B cell (primary cell): Measurements from ENCODE around the gene TGFBI. TPM values are rescaled to one million over a fixed set of nuclear protein-coding genes. Genes with fewer than 3 reads are reported as not detected.

Experiments used
- ATAC-seq: fragments of 200-7000 bp; cut with Tn5 transposase; one replicate; pipeline ENCODE4 v1.10.0; 2021; ENCODE audit warnings: low read depth, mild to moderate bottlenecking, moderate number of reproducible peaks, moderate library complexity
- CTCF ChIA-PET: fragments of 350-600 bp; sonication (Branson Sonifier 250); formaldehyde crosslinking; loops from one replicate; lab custom pipeline; 2021; ENCODE audit warnings: antibody characterized with exemption, inconsistent platforms; lab: Charles Lee
- POLR2A ChIA-PET: fragments of 350-600 bp; sonication (Branson Sonifier 250); formaldehyde crosslinking; loops from one replicate; lab custom pipeline; 2021; ENCODE audit warnings: antibody characterized with exemption; lab: Charles Lee
- DNase-seq: peaks from one replicate; pipeline ENCODE4 v3.0.0; 2013
- H2AFZ ChIP-seq: 2 replicates; pipeline ENCODE4 v1.6.1; 2012; ENCODE audit warnings: mild to moderate bottlenecking, low read depth, low read length; ENCODE audit not compliant: insufficient read depth, poor library complexity, severe bottlenecking
- H3K27ac ChIP-seq, 2 donors: 1 replicate in 1 of 2; 2 replicates in 1 of 2; pipeline ENCODE4 v1.5.1; 2012 to 2013; ENCODE audit warnings: low read length in 2 of 2, mild to moderate bottlenecking in 2 of 2, moderate library complexity in 1 of 2
- H3K27me3 ChIP-seq, 4 experiments: fragments of 200-600 bp in 1 of 4; sonication (generic) in 1 of 4; replicated peaks in 1 of 4; 1 replicate in 2 of 4; 2 replicates in 2 of 4; pipeline versions ENCODE4 v1.6.1 to v1.7.0; 2013 to 2016; ENCODE audit warnings: low read length in 3 of 4, mild to moderate bottlenecking in 2 of 4, mixed read lengths in 1 of 4, moderate library complexity in 1 of 4; ENCODE audit not compliant: insufficient read depth in 4 of 4, control insufficient read depth in 3 of 4; ENCODE audit errors: control extremely low read depth in 1 of 4
- H3K36me3 ChIP-seq, 2 experiments: replicated peaks in 1 of 2; 1 replicate in 1 of 2; 2 replicates in 1 of 2; pipeline versions ENCODE4 v1.6.1 to v1.7.1; 2013; ENCODE audit warnings: low read length in 1 of 2; ENCODE audit not compliant: insufficient read depth in 2 of 2, control insufficient read depth in 1 of 2; ENCODE audit errors: control extremely low read depth in 1 of 2, extremely low read depth in 1 of 2
- H3K4me1 ChIP-seq, 2 donors: fragments of 200-600 bp in 1 of 2; sonication (generic) in 1 of 2; 1 replicate in 1 of 2; 2 replicates in 1 of 2; pipeline versions ENCODE4 v1.5.1 to v1.6.1; 2013 to 2017; ENCODE audit warnings: low read length in 2 of 2; ENCODE audit not compliant: control insufficient read depth in 2 of 2, insufficient read depth in 2 of 2
- H3K4me2 ChIP-seq: replicated peaks from 2 replicates; pipeline ENCODE3; 2012; ENCODE audit warnings: mild to moderate bottlenecking, low read depth, low read length; ENCODE audit not compliant: poor library complexity, severe bottlenecking
- H3K4me3 ChIP-seq, 5 experiments: fragments of 200-600 bp in 1 of 5; sonication (generic) in 1 of 5; 1 replicate in 3 of 5; 2 replicates in 2 of 5; pipeline versions ENCODE4 v1.5.1 to v1.7.0; 2011 to 2016; ENCODE audit warnings: low read length in 4 of 5, mild to moderate bottlenecking in 4 of 5, low read depth in 2 of 5, control low read depth in 1 of 5, moderate library complexity in 1 of 5; ENCODE audit not compliant: insufficient read depth in 1 of 5; ENCODE audit errors: control extremely low read depth in 1 of 5, extremely low read depth in 1 of 5
- H3K79me2 ChIP-seq: fragments of 200-600 bp; sonication (generic); one replicate; pipeline ENCODE4 v1.6.0; 2016; ENCODE audit warnings: low read length; ENCODE audit not compliant: control insufficient read depth, insufficient read depth
- H3K9ac ChIP-seq: fragments of 200-600 bp; sonication (generic); 2 replicates; pipeline ENCODE4 v1.6.1; 2017; ENCODE audit warnings: mild to moderate bottlenecking, low read length, moderate library complexity
- H3K9me3 ChIP-seq, 3 donors: one replicate each; pipeline versions ENCODE4 v1.6.1 to v1.7.1; 2013; ENCODE audit warnings: low read length in 2 of 3; ENCODE audit not compliant: control insufficient read depth in 2 of 3, insufficient read depth in 1 of 3; ENCODE audit errors: control extremely low read depth in 1 of 3
- H4K20me1 ChIP-seq: 2 replicates; pipeline ENCODE4 v1.6.0; 2012; ENCODE audit warnings: mild to moderate bottlenecking, low read length; ENCODE audit not compliant: insufficient read depth, control insufficient read depth, poor library complexity, severe bottlenecking
- H3K27ac Mint-ChIP-seq: one replicate; pipeline ENCODE4 v1.8.0; 2021; ENCODE audit warnings: mixed read lengths
- H3K27me3 Mint-ChIP-seq: one replicate; pipeline ENCODE4 v1.8.0; 2021; ENCODE audit warnings: mixed read lengths
- H3K4me1 Mint-ChIP-seq: one replicate; pipeline ENCODE4 v1.8.0; 2021; ENCODE audit warnings: mixed read lengths
- H3K4me3 Mint-ChIP-seq: one replicate; pipeline ENCODE4 v1.8.0; 2021; ENCODE audit warnings: mixed read lengths
- H3K9me3 Mint-ChIP-seq: one replicate; pipeline ENCODE4 v1.8.0; 2022; ENCODE audit warnings: mixed read lengths; ENCODE audit not compliant: insufficient read depth
- EZH2 ChIP-seq: IDR thresholded peaks from 2 replicates; pipeline ENCODE4 v1.6.1; 2012; ENCODE audit warnings: borderline replicate concordance, low read depth, mild to moderate bottlenecking, moderate library complexity, low read length; ENCODE audit not compliant: insufficient read depth, poor library complexity, severe bottlenecking
- WGBS: methylation state at CpG from one replicate; pipeline ENCODE4 v1.1.5; 2013; ENCODE audit warnings: missing lambda C conversion rate; ENCODE audit not compliant: insufficient coverage; 5-methylcytosine and 5-hydroxymethylcytosine counted together
- intact Hi-C: fragments of 100-400 bp; cut with micrococcal nuclease; formaldehyde crosslinking; loops from one replicate; pipeline ENCODE4 v1.10.0; 2022
- polyA plus RNA-seq: library from polyadenylated mRNA; depleted of rRNA; stranded (reverse); fragments of >200 nt; gene quantifications from 2 replicates; pipeline ENCODE4 v1.2.3, GENCODE V29; 2012
- total RNA-seq, 2 donors: library from RNA; stranded (reverse); fragments of 120-200 nt in 1 of 2; gene quantifications; 1 replicate in 1 of 2; 2 replicates in 1 of 2; pipeline versions ENCODE4 v1.2.3 to v1.2.4, GENCODE V29; 2013 to 2022
- TF ChIP-seq, protein P1 (sequence below): fragments of 200-600 bp; IDR thresholded peaks from one replicate; pipeline ENCODE4 v1.8.0; 2022; ENCODE audit warnings: antibody characterized with exemption, mild to moderate bottlenecking

Gene TGFBI
- total and polyA plus RNA-seq, 2 donors (not counting 1 experiment from before 2014, with no cell fraction given): 3.7 to 4.5 TPM

GRCh38 chr5:136015003-136015375, 13.8 kb upstream of the TGFBI start:
- Histone ChIP-seq H3K4me1 (no peaks in the 10 kb centered on the region), H3K4me3 (no peak overlapping the region), H2AFZ (no peak overlapping the region), H3K27me3 (peaks cover 0 to 3% (median under 1%) of the 10 kb centered on the region in 4 experiments), H3K36me3 (no peaks in the 10 kb centered on the region), H3K79me2 (no peaks in the 10 kb centered on the region), H3K27ac (no peak overlapping the region), H3K4me2 (no peak overlapping the region), H3K9me3 (no peaks in the 10 kb centered on the region), H4K20me1 (no peaks in the 10 kb centered on the region), H3K9ac (no peak overlapping the region)
- no peaks in the 10 kb centered on the region for H3K4me1 Mint-ChIP-seq
- ChIA-PET CTCF (no interaction called here), POLR2A (no interaction called here)
- intact Hi-C loops: no loop called here
- WGBS: 100% methylated on average over 3 of the region's 6 CpGs
- no peak overlapping the region for H3K27ac Mint-ChIP-seq
- peaks cover 34% of the 10 kb centered on the region for H3K27me3 Mint-ChIP-seq
- DNase-seq (no peak), ATAC-seq (no peak)
- no peak for TF ChIP-seq EZH2
- TF ChIP-seq, protein P1, sequence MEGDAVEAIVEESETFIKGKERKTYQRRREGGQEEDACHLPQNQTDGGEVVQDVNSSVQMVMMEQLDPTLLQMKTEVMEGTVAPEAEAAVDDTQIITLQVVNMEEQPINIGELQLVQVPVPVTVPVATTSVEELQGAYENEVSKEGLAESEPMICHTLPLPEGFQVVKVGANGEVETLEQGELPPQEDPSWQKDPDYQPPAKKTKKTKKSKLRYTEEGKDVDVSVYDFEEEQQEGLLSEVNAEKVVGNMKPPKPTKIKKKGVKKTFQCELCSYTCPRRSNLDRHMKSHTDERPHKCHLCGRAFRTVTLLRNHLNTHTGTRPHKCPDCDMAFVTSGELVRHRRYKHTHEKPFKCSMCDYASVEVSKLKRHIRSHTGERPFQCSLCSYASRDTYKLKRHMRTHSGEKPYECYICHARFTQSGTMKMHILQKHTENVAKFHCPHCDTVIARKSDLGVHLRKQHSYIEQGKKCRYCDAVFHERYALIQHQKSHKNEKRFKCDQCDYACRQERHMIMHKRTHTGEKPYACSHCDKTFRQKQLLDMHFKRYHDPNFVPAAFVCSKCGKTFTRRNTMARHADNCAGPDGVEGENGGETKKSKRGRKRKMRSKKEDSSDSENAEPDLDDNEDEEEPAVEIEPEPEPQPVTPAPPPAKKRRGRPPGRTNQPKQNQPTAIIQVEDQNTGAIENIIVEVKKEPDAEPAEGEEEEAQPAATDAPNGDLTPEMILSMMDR: no peak
- no peaks in the 10 kb centered on the region for H3K9me3 Mint-ChIP-seq
- no peak overlapping the region for H3K4me3 Mint-ChIP-seq

DNA sequence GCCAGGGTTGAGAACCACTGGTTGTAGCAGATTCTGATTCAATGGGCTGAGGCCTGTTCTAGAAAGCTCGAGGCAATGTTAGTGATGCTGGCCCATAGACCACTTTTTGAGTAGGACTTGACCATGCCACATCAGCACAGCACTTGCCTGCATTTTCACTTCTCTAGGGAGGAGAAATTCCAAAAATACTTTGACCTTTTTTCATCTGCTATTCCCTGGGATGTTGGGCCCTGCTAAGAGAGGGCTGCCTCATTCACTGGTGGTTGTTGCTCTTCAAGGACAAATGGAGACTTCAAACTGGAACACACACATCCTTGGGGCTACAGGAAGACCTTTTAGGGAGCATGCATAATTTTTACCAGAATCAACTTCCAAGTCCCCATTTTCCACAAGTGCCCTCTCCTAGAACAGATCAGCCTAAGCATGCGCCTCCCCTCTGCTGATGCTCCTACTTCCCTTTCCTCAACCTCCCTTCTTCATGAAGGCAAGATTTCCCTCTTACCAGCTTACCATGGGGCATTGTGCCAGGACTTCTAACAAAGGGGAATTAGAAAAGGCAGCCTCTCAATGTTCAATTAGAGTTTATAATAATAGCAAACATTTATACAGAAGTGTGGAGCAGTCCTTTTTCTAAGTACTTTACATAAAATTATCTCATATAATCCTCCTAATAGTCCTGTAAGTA, 12.7 kb upstream of the TGFBI start:
- intact Hi-C loops: no loop called here
- ChIA-PET POLR2A (no interaction called here), CTCF (no interaction called here)
- DNase-seq (no peak), ATAC-seq (no peak)
- H3K27me3 ChIP-seq: peaks cover 0 to 4% (median 1%) of the 10 kb centered on the region in 4 experiments
- H3K4me3 ChIP-seq: no peak overlapping the region
- peaks cover 34% of the 10 kb centered on the region for H3K27me3 Mint-ChIP-seq
- no peaks in the 10 kb centered on the region for H3K9me3 ChIP-seq
- no peak for TF ChIP-seq EZH2
- TF ChIP-seq, protein P1: no peak
- no peak overlapping the region for H3K9ac ChIP-seq
- H3K4me1 ChIP-seq: no peaks in the 10 kb centered on the region
- H2AFZ ChIP-seq: no peak overlapping the region
- no peak overlapping the region for H3K27ac ChIP-seq
- H3K4me2 ChIP-seq: no peak overlapping the region
- H3K27ac Mint-ChIP-seq: no peak overlapping the region
- no peaks in the 10 kb centered on the region for H3K36me3 ChIP-seq
- H4K20me1 ChIP-seq: no peaks in the 10 kb centered on the region
- H3K9me3 Mint-ChIP-seq: no peaks in the 10 kb centered on the region
- 100% methylated on average over 2 of the region's 2 CpGs for WGBS
- H3K4me1 Mint-ChIP-seq: no peaks in the 10 kb centered on the region
- no peak overlapping the region for H3K4me3 Mint-ChIP-seq
- H3K79me2 ChIP-seq: no peaks in the 10 kb centered on the region
